ENCODE results near the gene MAPK9.

GRCh38 chr5:180329606-180330269 is 37.9 kb upstream of the MAPK9 start:
- no peak for TF ChIP-seq POLR2AphosphoS5 (IDR thresholded peaks at IDR 0.05)
- no peak for TF ChIP-seq CTCF (IDR thresholded peaks at IDR 0.05 in 8 of 11, conservative IDR thresholded peaks at IDR 0.05 in 3 of 11)
- no peak for TF ChIP-seq POLR2A (IDR thresholded peaks at IDR 0.05)

Measured in spleen (tissue), 7 donors.